Transverse colon (tissue), 4 donors: ENCODE measurements around the gene CMTR1.

Experiments
- CTCF ChIP-seq, 5 experiments: fragments of 200-600 bp in 3 of 5; fragments of 450-650 bp in 2 of 5; sonication (generic) in 3 of 5; IDR thresholded peaks; 1 replicate in 2 of 5; 2 replicates in 3 of 5; pipeline ENCODE4 v1.5.1; 2016 to 2017; ENCODE audit warnings: antibody characterized with exemption in 5 of 5, inconsistent platforms in 3 of 5, mild to moderate bottlenecking in 2 of 5, moderate library complexity in 1 of 5
- POLR2A ChIP-seq: fragments of 450-650 bp; IDR thresholded peaks from one replicate; pipeline ENCODE4 v1.6.1; 2016; ENCODE audit warnings: antibody characterized with exemption, mild to moderate bottlenecking, moderate library complexity
- POLR2AphosphoS5 ChIP-seq, 3 donors: sonication (generic); formaldehyde crosslinking; IDR thresholded peaks; one replicate each; pipeline ENCODE4 v1.6.1; 2016; ENCODE audit warnings: antibody characterized with exemption in 3 of 3

- TF ChIP-seq CTCF (IDR thresholded peaks at IDR 0.05) (no peak), POLR2AphosphoS5 (IDR thresholded peaks at IDR 0.05) (no peak), POLR2A (no peak)
Observed at GRCh38 chr6:37528541-37528940, 95.5 kb downstream of the CMTR1 start.
